Left lobe of liver (tissue), 2 donors: ENCODE results near the gene ZNF232. TPM values are rescaled to one million over a fixed set of nuclear protein-coding genes. Genes with fewer than 3 reads are reported as not detected.
"Not testable (repeated sequence)": the region's sequence is repeated elsewhere in the genome, so short reads cannot be mapped to it uniquely, and the experiment has no call there.

Experiments
- ATAC-seq: fragments of 200-7000 bp; cut with Tn5 transposase; one replicate; pipeline ENCODE4 v1.9.1; 2020; ENCODE audit warnings: mild to moderate bottlenecking, moderate library complexity
- DNase-seq: peaks from one replicate; pipeline ENCODE4 v3.0.0-alpha.2; 2020; ENCODE audit warnings: low spot score
- total RNA-seq: library from RNA; stranded (reverse); gene quantifications from one replicate; pipeline ENCODE4 v1.2.1, GENCODE V29; 2021
- donor health status: DM: no; HTN: no; CAD: no; lungs with moderate emphysema.
- donor health status: DM: no; HTN: yes; CAD: no.

ZNF232 gene
- total RNA-seq, 1 donor from 2014 or later: 5.3 TPM

DNA sequence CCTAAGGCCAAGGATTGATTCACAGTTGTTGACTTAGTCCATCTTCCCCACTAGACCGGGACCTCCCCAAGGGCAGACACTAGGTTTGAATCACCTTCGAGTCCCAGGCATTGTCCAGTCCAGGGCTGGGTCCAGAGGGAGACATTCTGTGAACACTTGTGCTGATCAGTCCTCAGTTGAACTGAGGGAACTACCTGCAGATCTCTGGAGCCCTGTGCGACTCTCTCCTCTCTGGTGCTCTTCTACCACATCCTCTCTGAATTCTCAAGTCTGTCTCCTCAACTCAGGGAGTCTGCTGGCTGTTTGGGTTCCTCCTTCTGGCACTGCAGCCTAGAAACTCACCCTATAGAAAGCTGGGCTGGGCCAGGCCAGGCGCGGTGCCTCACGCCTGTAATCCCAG is 10.8 kb downstream of the ZNF232 start:
- no peak for ATAC-seq
- DNase-seq: no peak

GRCh38 chr17:5099271-5099670 is 12.4 kb downstream of the ZNF232 start:
- DNase-seq: no peak

DNA sequence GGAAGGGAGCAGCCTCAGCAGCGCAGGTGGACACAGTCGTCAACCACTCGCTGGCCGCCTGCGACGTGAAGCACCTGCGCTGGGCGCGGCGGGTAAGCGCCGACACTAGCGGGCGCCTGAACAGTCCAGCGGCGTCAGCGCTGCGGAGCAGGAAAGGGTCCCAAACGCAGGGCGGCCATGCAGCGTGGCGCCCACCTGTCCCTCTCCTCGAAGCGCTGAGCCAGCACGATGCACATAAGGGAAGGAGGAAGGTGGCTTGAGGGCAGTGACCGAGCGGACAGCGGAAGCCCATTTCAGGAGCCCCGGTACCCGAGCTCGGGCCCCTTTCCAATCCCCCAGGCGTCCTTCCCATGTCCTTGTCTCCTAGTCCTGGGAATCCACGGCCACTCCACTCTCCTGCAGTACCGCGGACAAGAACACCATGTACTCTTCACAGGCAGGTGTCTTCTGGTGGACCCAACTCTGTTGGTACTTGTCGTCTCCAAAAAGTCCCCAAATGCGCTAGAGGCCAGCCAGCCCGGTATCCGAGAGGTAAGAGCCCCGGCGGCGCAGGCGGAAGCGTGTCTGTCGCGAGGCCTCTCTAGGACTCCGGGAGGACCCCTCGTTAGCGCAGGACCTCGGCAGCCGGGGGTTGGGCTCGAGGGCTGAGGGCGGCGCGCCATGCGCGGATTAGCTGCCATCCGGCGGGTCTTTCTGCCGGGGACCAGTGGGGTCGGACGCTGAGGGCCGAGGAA is 14.4 kb downstream of the ZNF232 start:
- ATAC-seq: peak; percentile 70
- peak; percentile 51 for DNase-seq

More at GRCh38 chr17:5099271-5099670, 12.4 kb downstream of the ZNF232 start:
- no peak for ATAC-seq

GRCh38 chr17:5096731-5097100 is 15.0 kb downstream of the ZNF232 start:
- ATAC-seq (no peak), DNase-seq (no peak)

DNA sequence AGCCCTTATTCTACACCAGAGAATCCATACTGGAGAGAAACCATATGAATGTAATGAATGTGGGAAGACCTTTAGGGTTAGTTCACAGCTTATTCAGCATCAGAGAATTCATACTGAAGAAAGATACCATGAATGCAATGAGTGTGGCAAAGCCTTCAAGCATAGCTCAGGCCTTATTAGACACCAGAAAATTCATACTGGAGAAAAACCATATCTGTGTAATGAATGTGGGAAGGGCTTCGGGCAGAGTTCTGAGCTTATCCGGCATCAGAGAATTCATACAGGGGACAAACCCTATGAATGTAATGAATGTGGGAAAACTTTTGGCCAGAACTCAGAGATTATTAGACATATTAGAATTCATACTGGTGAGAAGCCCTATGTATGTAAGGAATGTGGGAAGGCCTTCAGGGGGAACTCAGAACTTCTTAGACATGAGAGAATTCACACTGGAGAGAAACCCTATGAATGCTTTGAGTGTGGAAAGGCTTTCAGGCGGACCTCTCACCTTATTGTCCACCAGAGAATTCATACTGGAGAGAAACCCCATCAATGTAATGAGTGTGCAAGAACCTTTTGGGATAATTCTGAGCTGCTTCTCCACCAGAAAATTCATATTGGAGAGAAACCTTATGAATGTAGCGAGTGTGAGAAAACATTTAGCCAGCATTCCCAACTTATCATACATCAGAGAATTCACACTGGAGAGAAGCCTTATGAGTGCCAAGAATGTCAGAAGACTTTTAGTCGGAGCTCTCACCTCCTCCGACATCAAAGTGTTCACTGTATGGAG is 19.3 kb downstream of the ZNF232 start:
- no peak for ATAC-seq
- DNase-seq: no peak

DNA sequence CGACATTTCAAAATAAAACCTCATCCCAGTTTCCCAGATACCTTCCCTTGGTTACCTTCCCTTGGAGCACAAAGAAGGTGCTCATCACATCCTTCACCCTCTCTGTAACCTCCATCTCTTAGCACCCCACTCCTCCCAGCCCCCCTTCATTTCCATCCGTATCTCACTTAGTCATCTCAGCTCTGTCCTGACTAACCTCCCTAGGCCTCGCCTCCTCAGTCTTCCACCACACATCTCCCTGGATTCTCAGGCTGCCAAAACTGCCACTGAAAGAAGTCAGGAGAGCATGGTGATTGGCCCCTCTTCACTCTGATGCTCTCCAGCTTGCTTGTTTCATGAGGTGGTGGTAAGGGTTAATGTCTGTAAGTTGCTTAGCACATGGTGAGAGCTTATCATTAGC is 31.1 kb downstream of the ZNF232 start:
- ATAC-seq (no peak), DNase-seq (no peak)

GRCh38 chr17:5078106-5079028 is 33.3 kb downstream of the ZNF232 start, which contains the start of gene ZFP3:
TSS of gene ZFP3 (plus strand) at chr17:5078467. CDS start at chr17:5091505, 13,038 bp downstream.
- DNase-seq: peak; percentile 75
- peak; percentile 92 for ATAC-seq

- DNase-seq: no peak
- peak; percentile 24 for ATAC-seq
These were observed 33.9 kb downstream of the ZNF232 start for GRCh38 chr17:5077781-5078105.

- ATAC-seq, DNase-seq: not testable (repeated sequence)
These were observed 34.4 kb downstream of the ZNF232 start for GRCh38 chr17:5077275-5077674.

DNA sequence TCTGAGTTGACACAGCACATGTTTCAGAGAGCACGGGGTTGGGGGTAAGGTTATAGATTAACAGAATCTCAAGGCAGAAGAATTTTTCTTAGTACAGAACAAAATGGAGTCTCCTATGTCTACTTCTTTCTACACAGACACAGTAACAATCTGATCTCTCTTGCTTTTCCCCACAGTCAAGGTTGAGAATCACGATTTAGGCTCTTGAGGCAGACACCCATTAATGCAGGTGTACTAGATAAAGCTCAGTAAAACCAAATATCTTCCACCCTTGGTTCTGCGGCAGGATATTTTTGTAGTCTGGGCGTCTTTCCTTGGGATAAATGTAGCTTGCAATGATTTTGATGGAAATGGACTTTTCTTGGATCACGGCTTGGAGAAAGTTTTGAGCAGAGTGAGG is 36.2 kb downstream of the ZNF232 start:
- DNase-seq, ATAC-seq: not testable (repeated sequence)

DNA sequence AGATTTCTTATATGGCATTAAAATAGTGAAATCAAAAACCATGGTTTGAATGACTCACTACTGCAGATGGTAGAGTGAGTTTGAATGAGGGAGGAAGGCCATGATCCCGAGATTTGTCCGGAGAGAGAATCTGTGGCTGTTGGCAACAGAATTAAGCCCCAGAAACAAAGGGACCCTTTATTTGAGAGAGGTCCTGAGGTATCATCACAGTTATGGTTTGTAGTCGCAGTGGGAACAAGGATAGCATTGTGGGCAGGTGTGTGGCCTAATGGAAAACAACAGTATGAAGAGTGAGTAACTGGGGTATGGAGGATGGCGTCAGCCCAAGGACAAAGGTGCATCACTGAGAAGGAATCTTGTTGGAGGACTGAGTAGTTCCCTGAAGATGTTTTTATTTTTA is 42.0 kb downstream of the ZNF232 start:
- ATAC-seq (no peak), DNase-seq (no peak)

DNA sequence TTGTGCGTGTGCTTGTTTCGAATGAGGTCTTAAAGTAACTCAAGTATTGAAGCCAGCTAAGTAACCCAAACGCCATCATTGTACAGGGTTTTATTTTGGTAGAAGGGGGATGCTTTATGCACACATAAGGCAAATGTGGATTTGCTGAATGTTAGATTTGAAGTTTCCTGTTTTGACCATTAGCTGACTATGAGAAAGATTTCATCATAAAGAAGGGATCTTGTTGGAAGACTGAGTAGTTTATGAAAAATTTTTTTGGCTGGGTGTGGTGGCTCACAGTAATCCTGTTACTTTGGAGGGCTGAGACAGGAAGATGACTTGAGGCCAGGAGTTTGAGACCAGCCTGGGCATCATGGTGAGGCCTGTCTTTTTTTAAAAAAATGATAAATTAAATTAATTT is 43.4 kb downstream of the ZNF232 start:
- DNase-seq (no peak), ATAC-seq (no peak)

DNA sequence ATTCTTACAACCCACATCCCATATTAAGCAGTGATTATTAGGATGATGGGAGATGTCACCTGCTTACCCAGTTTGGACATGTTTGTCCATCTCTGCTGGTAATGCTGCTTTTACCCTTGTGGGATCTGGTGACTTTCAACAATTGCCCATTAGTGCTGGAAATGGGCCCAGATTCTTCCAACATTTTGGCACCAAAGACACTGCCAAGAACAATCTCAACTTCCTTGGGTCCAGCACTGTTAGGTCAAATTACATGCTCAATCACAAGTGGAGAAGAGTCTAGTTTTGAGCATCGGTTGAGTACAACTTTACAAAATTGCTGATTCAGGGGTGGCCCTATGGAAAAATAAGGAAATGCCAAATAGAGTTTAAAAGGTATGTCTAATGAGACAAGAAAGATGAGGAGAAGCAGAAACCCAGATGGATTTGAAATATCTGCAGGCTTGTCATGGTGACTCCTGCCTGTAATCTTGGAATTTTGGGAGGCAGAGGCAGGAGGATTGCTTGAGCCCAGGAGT is 46.4 kb downstream of the ZNF232 start:
- DNase-seq (no peak), ATAC-seq (no peak)

Other genes starting within 250 kb of the ZNF232 start
- 4.1 TPM for gene C17orf107, start 212.3 kb downstream of the ZNF232 start, total RNA-seq
- 3.1 TPM for gene CHRNE, start 208.8 kb downstream of the ZNF232 start, total RNA-seq
- not detected for gene GP1BA, start 179.6 kb downstream of the ZNF232 start, total RNA-seq
- gene SLC25A11, start 171.8 kb downstream of the ZNF232 start, total RNA-seq: 44.7 TPM
- 78.9 TPM for gene RNF167, start 171.6 kb downstream of the ZNF232 start, total RNA-seq
- gene PFN1, start 163.3 kb downstream of the ZNF232 start, total RNA-seq: 254 TPM
- 52.7 TPM for gene ENO3, start 160.8 kb downstream of the ZNF232 start, total RNA-seq
- 20.3 TPM for gene SPAG7, start 144.1 kb downstream of the ZNF232 start, total RNA-seq
- gene CAMTA2, start 124.2 kb downstream of the ZNF232 start, total RNA-seq: 17.7 TPM
- 0.88 TPM for gene INCA1, start 114.4 kb downstream of the ZNF232 start, total RNA-seq
- gene KIF1C, start 113.9 kb downstream of the ZNF232 start, total RNA-seq: 126 TPM
- 0.08 TPM for gene SLC52A1, start 76.5 kb downstream of the ZNF232 start, total RNA-seq
- 0.83 TPM for gene ZFP3, start 33.4 kb downstream of the ZNF232 start, total RNA-seq
- gene USP6, start 4.2 kb upstream of the ZNF232 start, total RNA-seq: 0.08 TPM
- gene ZNF594, start 80.0 kb upstream of the ZNF232 start, total RNA-seq: 2.3 TPM
- gene SCIMP, start 123.0 kb upstream of the ZNF232 start, total RNA-seq: 2.3 TPM
- 16.8 TPM for gene RABEP1, start 170.4 kb upstream of the ZNF232 start, total RNA-seq